ENCODE data around the gene JSRP1.
"Not testable (repeated sequence)": the region's sequence is repeated elsewhere in the genome, so short reads cannot be mapped to it uniquely, and the experiment has no call there.

Gene JSRP1

DNA sequence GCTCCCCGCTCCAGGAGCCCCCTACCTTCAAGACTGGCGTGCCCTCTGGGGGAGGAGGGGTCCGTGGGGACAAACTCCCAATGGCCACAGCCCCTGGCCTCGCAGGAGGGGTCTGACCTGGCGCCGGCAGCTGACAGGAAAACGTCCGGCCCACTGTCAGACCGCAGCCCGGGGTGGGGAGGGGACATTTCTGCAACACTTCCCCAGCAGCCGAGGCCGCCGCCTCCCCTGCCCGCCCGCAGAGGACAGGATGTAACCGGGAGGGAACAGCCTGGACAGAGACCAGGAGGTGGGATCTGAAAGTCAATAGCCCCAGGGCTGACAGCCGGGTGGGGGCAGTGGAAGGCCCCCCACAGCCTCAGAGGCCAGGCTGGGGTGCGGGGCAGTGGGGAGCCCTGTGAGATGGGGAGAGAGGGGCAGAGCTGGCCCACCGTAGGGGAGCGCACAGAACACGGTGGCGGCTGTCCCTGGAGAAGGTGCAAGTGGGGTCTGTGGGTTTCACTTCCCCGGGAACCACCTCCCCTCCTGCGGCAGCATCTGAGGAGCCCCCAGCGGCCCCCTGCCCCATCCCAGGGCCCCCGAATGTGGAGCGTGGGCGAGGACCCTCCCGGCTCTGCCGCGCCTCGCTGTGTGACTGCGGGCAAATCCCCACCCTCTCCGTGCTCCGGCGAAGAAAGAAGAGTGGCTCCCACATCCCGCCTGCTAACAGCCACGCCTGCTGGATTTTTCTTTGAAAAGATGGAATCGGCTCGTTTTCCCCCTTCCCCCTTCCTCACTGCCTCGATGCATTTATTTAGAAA, 26.0 kb upstream of the JSRP1 start, which contains the start of gene PEAK3:
TSS of gene PEAK3 (minus strand) at position 114 of the 800 bp plus-strand sequence. CDS start 1,244 bp downstream, outside the sequence.
- no peak for DNase-seq

- not testable (repeated sequence) for DNase-seq
Measured at GRCh38 chr19:2281265-2282061, 25.2 kb upstream of the JSRP1 start.

DNA sequence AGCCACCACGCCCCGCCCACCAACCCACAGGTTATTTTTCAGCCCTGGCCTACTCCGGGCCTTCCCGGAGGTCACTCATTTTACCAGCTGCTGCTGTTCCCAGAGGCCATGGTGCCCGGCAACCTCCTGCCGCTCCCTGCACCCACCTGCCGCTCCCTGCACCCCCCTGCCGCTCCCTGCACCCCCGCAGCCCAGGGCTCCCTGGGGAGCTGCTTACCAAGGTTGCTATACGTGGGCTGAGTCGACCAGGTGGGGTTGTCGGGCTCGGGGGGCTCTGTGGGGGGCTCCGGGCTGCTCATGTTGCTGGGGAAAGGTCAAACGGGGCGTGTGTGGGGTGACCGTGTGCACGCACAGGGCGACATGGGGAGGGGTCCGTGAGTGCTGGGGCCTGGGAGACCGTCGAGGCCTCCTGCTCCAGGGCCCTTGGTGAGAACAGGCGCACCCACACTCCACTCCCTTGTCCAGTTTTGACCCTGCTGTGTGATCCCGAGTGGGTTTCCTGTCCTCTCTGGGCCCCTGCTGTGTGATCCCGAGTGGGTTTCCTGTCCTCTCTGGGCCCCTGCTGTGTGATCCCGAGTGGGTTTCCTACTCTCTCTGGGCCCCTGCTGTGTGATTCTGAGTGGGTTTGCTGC, 24.5 kb upstream of the JSRP1 start:
- DNase-seq, result no peak

GRCh38 chr19:2278459-2279158, 22.4 kb upstream of the JSRP1 start:
- DNase-seq, result no peak

DNA sequence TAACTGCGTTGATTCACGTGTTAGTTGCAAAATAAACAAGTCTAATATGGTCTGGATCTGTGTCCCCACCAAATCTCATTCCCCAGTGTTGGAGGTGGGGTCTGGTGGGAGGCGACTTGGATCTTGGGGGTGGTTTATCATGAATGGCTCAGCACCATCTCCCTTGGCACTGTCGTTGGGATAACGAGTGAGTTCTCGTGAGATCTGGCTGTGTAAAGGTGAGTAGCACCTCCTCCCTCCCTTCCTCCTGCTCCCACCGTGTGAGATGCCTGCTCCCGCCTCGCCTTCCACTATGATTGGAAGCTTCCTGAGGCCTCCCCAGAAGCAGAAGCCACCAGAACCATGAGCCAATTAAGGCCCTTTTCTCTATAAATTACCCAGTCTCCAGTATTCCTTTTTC, 20.9 kb upstream of the JSRP1 start:
- no peak for DNase-seq

- DNase-seq, result no peak
Measured at GRCh38 chr19:2276429-2276986, 20.3 kb upstream of the JSRP1 start.

DNA sequence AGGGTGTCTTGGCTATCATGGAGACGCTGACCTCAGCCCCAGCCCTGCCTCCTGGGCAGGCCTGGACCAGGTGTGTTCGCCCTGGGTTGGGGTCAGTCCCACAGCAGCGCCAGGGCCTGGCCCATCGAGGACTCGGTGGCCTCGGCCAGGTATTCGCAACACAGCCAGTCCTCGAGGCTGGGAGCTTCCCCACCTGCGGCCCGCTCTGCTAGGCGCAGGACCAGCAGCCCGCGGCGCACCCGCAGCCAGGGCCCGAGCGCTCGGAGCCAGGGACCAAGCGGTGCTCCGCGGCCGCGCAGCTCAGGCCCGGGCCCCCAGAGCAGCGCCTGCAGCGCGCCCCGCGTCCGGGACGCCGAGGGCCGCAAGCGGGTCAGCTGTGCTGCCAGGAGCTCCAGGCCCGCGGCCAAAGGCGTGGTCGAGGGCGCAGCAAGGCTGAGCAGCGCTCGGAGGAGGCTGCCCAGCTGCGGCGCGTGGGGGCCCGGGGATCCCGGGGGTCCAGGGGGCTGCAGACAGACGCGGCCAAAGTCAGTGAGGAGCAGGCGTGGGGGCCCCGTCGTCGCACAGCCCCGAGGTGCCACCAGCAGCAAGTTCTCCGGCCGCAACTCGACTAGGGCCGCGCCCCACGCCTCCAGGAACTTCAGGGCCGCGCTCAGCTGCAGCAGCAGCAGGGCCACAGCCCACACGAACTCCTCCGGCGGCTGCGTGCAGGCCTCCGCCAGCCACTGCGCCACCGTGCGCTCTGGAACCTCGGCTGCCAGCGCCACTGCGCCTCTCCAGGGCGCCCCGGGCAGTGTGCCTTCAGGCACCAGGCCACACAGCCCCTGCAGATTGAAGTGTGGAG, 19.6 kb upstream of the JSRP1 start:
- DNase-seq, result no peak

DNA sequence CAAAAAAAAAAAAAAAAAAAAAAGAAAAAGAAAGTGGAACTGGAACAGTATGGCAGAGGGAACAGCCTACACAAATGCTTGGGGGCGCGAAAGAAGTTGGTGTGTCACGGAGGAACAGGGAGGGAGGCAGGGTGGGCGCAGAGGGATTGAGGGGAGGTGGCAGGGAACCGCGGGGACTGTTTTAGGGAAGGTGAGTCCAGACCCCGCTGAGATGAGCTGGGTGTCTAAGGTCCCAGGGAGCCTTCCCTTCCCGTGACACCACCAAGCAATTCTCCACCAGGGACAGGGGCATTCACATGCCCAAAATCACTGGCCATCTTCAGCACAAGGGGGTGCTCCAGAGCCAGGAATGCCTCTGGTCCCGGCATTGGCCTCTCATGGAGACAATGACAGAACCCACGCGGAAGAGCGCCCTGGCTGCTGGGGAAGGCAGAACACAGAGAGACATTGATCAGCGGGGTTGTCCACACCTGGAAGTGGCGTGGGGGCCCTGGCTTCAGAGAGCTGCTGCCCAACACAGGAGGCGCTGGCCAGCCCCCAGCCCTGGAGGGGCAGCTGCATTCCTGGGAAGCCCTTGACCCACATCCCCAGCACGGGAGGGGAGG, 18.8 kb upstream of the JSRP1 start:
- peak; percentile 46 for DNase-seq

- no peak for DNase-seq
Measured at GRCh38 chr19:2274185-2274711, 18.0 kb upstream of the JSRP1 start.

GRCh38 chr19:2273356-2274184, 17.4 kb upstream of the JSRP1 start:
- no peak for DNase-seq

DNA sequence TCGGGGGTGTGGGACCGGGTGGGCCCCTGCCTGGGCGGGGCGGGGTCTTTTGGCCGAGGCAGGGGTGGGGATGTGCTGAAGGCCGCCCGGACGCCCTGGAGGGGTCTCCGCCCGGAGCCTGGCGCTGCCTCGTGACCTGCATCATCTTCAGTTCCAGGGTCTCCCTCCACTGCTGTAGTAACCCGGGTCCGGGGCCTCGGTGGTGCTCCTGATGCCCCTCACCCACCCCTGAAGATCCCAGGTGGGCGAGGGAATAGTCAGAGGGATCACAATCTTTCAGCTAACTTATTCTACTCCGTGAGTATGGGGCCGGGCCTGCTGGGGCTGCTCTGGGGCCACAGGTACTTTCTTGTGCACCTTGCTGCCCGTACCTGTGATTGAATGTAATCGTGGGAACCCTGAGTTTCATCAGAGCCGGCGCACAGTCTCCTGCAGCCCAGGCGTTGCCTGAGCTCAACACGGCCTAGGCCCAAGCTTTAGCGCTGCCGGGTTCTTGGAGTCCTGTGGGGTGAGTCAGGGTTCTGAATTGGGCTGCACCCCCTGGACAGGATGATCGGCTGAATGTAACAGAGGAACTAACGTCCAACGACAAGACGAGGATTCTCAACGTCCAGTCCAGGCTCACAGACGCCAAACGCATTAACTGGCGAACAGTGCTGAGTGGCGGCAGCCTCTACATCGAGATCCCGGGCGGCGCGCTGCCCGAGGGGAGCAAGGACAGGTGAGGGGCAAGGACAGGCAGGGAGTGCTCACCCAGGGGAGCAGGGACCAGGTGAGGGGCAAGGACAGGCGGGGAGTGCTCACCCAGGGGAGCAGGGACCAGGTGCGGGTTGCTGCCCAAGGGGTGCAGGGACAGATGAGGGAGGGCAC, 15.3 kb upstream of the JSRP1 start:
- no peak for DNase-seq

DNA sequence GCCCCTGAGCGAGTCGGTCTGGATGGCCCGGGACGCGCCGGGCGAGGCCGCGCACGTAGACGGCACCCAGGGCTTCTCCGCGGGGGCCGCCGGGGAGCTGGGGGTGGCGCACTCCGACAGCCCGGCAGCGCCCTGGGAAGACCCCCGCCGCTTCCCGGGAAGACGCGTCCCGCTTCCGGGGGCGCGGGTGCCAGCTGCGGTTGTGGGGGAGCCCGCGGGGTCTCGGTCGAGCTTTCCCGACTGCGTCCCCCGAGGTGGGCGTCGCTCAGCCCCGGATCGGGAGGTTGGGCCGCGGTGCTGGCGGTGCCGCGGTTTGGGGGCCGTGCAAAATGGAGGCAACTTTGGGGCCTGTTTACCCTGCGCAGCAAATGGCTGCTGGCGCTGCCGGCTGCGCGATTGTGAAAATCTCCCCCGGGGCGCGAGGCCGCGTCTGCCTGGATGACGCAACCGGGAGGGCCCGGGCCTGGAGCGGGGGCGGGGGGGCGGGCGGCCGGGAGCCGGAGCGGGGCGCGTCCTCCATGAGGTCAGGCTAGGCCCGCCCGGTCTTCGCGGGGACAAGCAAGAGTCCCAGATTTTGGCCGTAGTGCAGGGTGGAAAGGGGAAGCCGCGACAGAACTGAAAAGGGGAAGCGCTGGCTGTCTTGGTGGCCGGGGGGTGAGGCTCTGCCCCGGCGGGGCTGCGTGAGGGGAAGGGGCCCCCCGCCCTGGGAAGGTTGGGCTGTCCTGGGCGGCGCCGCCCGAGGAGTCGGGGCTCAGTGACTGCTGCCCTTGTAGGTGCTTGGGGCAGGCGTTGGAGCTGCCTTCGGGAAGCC, 14.4 kb upstream of the JSRP1 start:
- DNase-seq, result peak; percentile 52

- no peak for DNase-seq
Measured at GRCh38 chr19:2270157-2270422, 13.9 kb upstream of the JSRP1 start.

GRCh38 chr19:2269244-2270156, 13.3 kb upstream of the JSRP1 start:
- peak; percentile 96 for DNase-seq

DNA sequence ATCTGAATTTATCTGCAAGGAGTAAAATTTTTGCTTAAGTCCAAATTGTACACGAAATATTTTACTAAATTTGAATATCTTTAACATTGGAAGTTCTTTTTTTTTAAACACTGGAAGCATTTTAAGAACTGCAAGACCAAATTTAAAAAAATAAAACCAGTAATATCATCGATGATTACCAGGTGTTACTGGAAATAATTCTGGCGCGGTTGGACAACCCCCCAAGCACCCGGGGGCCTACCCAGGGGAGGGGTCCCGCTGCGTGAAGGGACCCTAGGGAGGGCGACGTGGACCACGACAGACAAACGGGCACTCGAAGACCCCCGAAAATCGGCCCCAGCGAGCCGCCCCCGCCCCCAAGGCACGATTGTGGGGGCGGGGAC, 12.6 kb upstream of the JSRP1 start:
- DNase-seq, result no peak

DNA sequence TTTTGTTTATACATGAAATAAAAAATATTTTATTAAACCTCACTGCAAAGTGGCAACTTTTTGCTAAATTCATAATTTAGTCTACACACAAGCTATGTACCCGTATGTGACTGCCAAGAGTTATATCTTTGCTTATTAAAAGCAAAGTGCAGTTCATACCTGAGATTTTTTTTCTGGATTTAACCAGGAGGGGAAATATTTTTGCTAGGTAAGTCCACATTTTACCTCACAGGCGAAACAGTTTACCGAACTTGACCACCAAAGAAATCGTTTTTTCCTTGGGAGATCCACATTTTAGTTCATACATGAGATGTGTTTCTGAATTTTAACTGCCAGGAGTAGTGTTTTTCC, 12.2 kb upstream of the JSRP1 start:
- no peak for DNase-seq
